Epithelial cell of proximal tubule (primary cell): Measurements from ENCODE around the gene ADAMTSL1. TPM values are rescaled to one million over a fixed set of nuclear protein-coding genes. Genes with fewer than 3 reads are reported as not detected.

ENCODE experiments used
- DNase-seq: peaks from one replicate; pipeline ENCODE4 v3.0.0-alpha.2; 2011; ENCODE audit warnings: low read depth
- H3K4me3 ChIP-seq: 2 replicates; pipeline ENCODE4 v1.5.1; 2011; ENCODE audit warnings: low read depth, mild to moderate bottlenecking, low read length
- CTCF ChIP-seq: conservative IDR thresholded peaks from 2 replicates; pipeline ENCODE4 v1.5.1; 2012; ENCODE audit warnings: low read depth, mild to moderate bottlenecking, low read length
- total RNA-seq: library from RNA; depleted of rRNA; stranded (reverse); fragments of >200 nt; gene quantifications from 2 replicates; pipeline ENCODE4 v1.2.3, GENCODE V29; 2015

The ADAMTSL1 gene
- total RNA-seq, 1 donor from 2014 or later = 2.8 TPM

DNA sequence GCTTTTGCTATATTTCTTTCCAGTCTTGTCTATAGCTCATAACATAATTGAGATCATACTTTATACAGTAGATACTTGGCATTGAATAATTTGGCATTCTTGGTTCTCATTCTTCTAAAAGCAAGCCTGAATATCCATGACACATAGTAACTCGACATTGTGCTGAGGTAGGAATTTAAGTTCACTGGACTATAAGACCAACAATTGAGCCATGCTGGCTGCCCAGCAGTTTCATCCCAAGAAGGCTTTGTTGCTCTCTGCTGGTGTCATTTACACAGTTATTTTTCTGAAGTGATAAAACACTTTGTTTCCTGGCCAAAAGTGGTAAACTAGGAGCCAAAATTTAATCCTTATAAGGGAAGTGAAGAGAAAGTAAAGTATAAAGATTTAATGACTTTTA lies 192.0 kb downstream of the ADAMTSL1 start:
- TF ChIP-seq CTCF = no peak
- H3K4me3 ChIP-seq = no peak overlapping the region
- DNase-seq = no peak

GRCh38 chr9:18666348-18666747 lies 192.4 kb downstream of the ADAMTSL1 start:
- DNase-seq = no peak
- TF ChIP-seq CTCF = no peak
- H3K4me3 ChIP-seq = no peak overlapping the region

DNA sequence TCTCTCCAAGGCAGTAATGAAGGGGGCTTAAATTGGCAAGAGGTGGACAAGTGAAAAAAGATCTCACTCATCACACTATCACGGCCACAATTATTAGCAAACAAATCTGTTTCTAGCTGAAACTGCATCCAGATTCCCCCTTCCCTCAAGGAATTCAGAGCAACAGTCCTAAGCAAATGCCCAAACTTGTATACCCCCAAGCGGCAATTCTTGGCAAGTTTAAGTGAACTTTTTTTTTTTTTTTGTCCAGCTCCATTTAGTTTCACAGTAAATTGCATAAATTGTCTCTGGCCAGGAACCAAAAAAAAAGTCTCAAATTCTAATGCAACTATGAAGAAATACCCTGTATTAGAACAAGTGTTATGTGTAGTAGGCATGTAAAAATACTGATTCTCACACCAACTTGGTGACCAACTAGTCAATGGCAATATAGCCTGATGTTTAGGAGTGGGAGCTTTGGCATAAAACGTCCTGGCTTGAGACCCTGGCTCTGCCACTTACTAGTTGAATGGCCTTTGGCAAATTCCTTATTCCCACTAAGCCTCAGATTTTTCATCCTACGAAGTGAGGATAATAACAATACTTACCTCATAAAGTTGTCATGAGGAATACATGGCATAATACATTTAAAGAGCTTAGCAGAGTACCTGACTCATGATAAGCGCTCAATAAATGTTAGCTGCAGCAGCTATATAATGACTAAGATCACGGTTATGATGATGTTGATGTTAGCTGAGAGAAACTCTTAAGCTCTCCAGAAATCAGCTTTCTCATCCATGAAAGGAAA lies 193.2 kb downstream of the ADAMTSL1 start:
- DNase-seq = no peak
- no peak for TF ChIP-seq CTCF
- H3K4me3 ChIP-seq = no peak overlapping the region

DNA sequence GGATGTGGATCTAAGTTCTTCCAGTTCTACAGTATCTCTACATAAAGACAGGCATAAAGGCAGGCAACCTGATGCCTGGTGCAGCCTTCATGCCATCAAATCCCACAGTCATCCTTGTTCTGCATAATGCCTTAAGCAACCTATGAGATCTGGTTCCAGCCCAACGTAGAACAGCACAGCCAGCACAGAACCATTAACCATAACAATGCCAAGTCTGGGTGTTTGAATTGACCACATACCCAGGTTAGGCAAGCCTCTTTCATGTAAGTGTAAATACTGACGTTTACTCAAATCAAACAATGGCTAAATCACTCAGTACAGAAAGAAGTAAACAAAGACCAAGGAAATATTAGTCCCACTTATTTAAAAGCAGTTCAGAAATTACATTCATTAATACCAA lies 195.0 kb downstream of the ADAMTSL1 start:
- H3K4me3 ChIP-seq = no peak overlapping the region
- no peak for TF ChIP-seq CTCF
- DNase-seq = no peak

GRCh38 chr9:18672706-18673105 lies 198.8 kb downstream of the ADAMTSL1 start:
- no peak for DNase-seq
- no peak overlapping the region for H3K4me3 ChIP-seq
- no peak for TF ChIP-seq CTCF

DNA sequence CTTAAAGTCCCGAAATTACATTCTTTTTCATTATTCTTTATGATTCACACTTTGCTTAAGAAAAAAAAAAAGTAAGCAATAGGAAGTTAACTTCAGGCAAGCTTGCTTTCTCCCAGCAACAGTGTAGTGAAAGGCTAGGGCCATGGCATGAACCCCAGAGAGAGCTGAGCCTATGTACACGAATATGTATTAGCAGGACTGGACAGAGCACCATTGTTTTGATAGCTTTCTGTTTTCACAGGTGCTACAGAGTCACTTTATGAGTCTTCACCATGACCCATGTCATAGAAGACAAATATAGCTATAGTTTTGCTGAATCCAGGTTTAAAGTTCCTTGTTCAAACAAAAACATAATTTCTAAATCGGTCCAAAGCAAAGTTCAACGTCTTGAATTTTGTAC lies 199.2 kb downstream of the ADAMTSL1 start:
- H3K4me3 ChIP-seq = no peak overlapping the region
- no peak for DNase-seq
- no peak for TF ChIP-seq CTCF

DNA sequence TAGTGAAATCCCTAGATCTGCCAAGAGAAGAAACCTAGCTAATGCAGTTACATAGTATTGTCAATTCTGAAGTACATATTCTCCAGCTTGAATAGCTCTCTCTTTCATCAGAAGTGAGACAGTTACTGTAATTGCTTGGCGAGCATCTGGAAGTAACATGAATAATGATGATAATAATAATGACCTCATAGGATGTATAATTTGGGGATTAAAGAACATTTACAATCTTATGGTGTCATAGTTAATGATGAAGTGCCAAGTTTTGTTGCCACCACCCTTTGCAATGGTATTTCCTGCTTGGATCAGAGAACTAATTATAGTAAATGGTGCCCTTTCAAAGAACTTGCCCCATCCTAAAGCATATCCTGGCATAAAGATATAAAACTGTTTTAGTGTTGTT lies 201.4 kb downstream of the ADAMTSL1 start:
- no peak for TF ChIP-seq CTCF
- no peak overlapping the region for H3K4me3 ChIP-seq
- DNase-seq = no peak
